Mesenchymal stem cell (in vitro differentiated cells and primary cell): Measurements from ENCODE around the gene HINT1.

ENCODE experiments used
- DNase-seq: peaks from one replicate; pipeline ENCODE4 v3.0.0-alpha.2; 2013
- H2AFZ ChIP-seq: one replicate; pipeline ENCODE4 v1.6.1; 2013; ENCODE audit warnings: low read depth, mild to moderate bottlenecking, control low read depth, inconsistent platforms, low read length, moderate library complexity
- H2AK5ac ChIP-seq: 2 replicates; pipeline ENCODE4 v1.6.1; 2013; ENCODE audit warnings: low read length, moderate library complexity, mild to moderate bottlenecking, inconsistent platforms; ENCODE audit not compliant: severe bottlenecking
- H2BK120ac ChIP-seq: one replicate; pipeline ENCODE4 v1.6.1; 2013; ENCODE audit warnings: low read depth, mild to moderate bottlenecking, inconsistent platforms, low read length, moderate library complexity
- H2BK12ac ChIP-seq, 2 experiments: one replicate each; pipeline ENCODE4 v1.6.1; 2013; ENCODE audit warnings: inconsistent platforms in 2 of 2, low read length in 2 of 2, mild to moderate bottlenecking in 2 of 2, moderate library complexity in 2 of 2, control low read depth in 1 of 2
- H2BK15ac ChIP-seq: one replicate; pipeline ENCODE4 v1.6.1; 2013; ENCODE audit warnings: mild to moderate bottlenecking, low read depth, inconsistent platforms; ENCODE audit not compliant: poor library complexity, severe bottlenecking
- H2BK5ac ChIP-seq: 2 replicates; pipeline ENCODE4 v1.6.1; 2013; ENCODE audit warnings: low read depth, mild to moderate bottlenecking, low read length, control low read depth, inconsistent platforms; ENCODE audit not compliant: poor library complexity, severe bottlenecking
- H3K14ac ChIP-seq, 2 experiments: one replicate each; pipeline ENCODE4 v1.6.1; 2013; ENCODE audit warnings: inconsistent platforms in 2 of 2, low read length in 2 of 2, control low read depth in 1 of 2, mild to moderate bottlenecking in 1 of 2, moderate library complexity in 1 of 2
- H3K18ac ChIP-seq, 2 experiments: one replicate each; pipeline ENCODE4 v1.6.1; 2013; ENCODE audit warnings: inconsistent platforms in 2 of 2, low read length in 2 of 2, control low read depth in 1 of 2, low read depth in 1 of 2, mild to moderate bottlenecking in 1 of 2
- H3K23ac ChIP-seq, 2 experiments: one replicate each; pipeline ENCODE4 v1.6.1; 2013; ENCODE audit warnings: inconsistent platforms in 2 of 2, low read length in 2 of 2, mild to moderate bottlenecking in 2 of 2, moderate library complexity in 2 of 2, control low read depth in 1 of 2
- H3K27ac ChIP-seq: 2 replicates; pipeline ENCODE4 v1.5.1; 2013; ENCODE audit warnings: mild to moderate bottlenecking, moderate library complexity, low read length, control low read depth, inconsistent platforms; ENCODE audit not compliant: poor library complexity, severe bottlenecking
- H3K27me3 ChIP-seq, 2 experiments: 2 replicates each; pipeline versions ENCODE4 v1.6.1 to v1.7.0; 2013; ENCODE audit warnings: low read length in 2 of 2, mild to moderate bottlenecking in 2 of 2, moderate library complexity in 2 of 2, control low read depth in 1 of 2, inconsistent platforms in 1 of 2; ENCODE audit not compliant: control insufficient read depth in 1 of 2, insufficient read depth in 1 of 2
- H3K36me3 ChIP-seq, 2 experiments: 2 replicates each; pipeline versions ENCODE4 v1.6.1 to v1.7.0; 2013; ENCODE audit warnings: low read length in 2 of 2, control low read depth in 1 of 2, inconsistent platforms in 1 of 2, low read depth in 1 of 2, mild to moderate bottlenecking in 1 of 2; ENCODE audit not compliant: insufficient read depth in 2 of 2, control insufficient read depth in 1 of 2
- H3K4ac ChIP-seq, 2 experiments: one replicate each; pipeline ENCODE4 v1.6.1; 2013; ENCODE audit warnings: inconsistent platforms in 2 of 2, low read length in 2 of 2, mild to moderate bottlenecking in 2 of 2, moderate library complexity in 2 of 2, control low read depth in 1 of 2, low read depth in 1 of 2
- H3K4me1 ChIP-seq: 2 replicates; pipeline ENCODE4 v1.6.1; 2013; ENCODE audit warnings: low read depth, low read length, control low read depth; ENCODE audit not compliant: control insufficient read depth, insufficient read depth
- H3K4me2 ChIP-seq: 2 replicates; pipeline ENCODE4 v1.6.1; 2013; ENCODE audit warnings: low read length, mild to moderate bottlenecking, inconsistent platforms; ENCODE audit not compliant: poor library complexity, severe bottlenecking
- H3K4me3 ChIP-seq, 2 experiments: 2 replicates each; pipeline versions ENCODE4 v1.5.1 to v1.7.0; 2013; ENCODE audit warnings: low read length in 2 of 2, mild to moderate bottlenecking in 2 of 2, control low read depth in 1 of 2, low read depth in 1 of 2; ENCODE audit not compliant: insufficient read depth in 1 of 2
- H3K79me1 ChIP-seq: replicated peaks from 2 replicates; pipeline ENCODE4 v1.6.1; 2013; ENCODE audit warnings: mild to moderate bottlenecking, control low read depth, low read length, inconsistent platforms; ENCODE audit not compliant: poor library complexity, severe bottlenecking
- H3K9ac ChIP-seq: 2 replicates; pipeline ENCODE4 v1.7.0; 2013; ENCODE audit warnings: mild to moderate bottlenecking, low read length, moderate library complexity
- H3K9me3 ChIP-seq: 2 replicates; pipeline ENCODE4 v1.7.0; 2013; ENCODE audit warnings: mild to moderate bottlenecking, low read length; ENCODE audit not compliant: control insufficient read depth
- H4K8ac ChIP-seq: one replicate; pipeline ENCODE4 v1.6.1; 2013; ENCODE audit warnings: inconsistent platforms, mild to moderate bottlenecking, low read length, moderate library complexity
- H4K91ac ChIP-seq: one replicate; pipeline ENCODE4 v1.6.1; 2013; ENCODE audit warnings: mild to moderate bottlenecking, low read length, inconsistent platforms
- WGBS: methylation state at CpG from one replicate; pipeline ENCODE4 v1.1.7; 2013; ENCODE audit warnings: mixed read lengths; 5-methylcytosine and 5-hydroxymethylcytosine counted together

The HINT1 gene

GRCh38 chr5:131148835-131149234 lies 16.2 kb downstream of the HINT1 start:
- Histone ChIP-seq H2BK120ac (no peak overlapping the region), H2BK15ac (no peak overlapping the region), H3K9me3 (no peaks in the 10 kb centered on the region), H2BK12ac (no peak overlapping the region), H3K14ac (no peak overlapping the region), H2AFZ (no peak overlapping the region), H3K23ac (no peak overlapping the region), H3K4me3 (no peak overlapping the region), H3K27ac (no peak overlapping the region), H3K9ac (no peak overlapping the region), H3K79me1 (no peaks in the 10 kb centered on the region), H2BK5ac (no peak overlapping the region), H3K18ac (no peak overlapping the region), H4K8ac (no peak overlapping the region), H2AK5ac (no peak overlapping the region), H3K4me2 (no peak overlapping the region), H3K4ac (no peak overlapping the region), H3K4me1 (no peaks in the 10 kb centered on the region), H3K36me3 (no peaks in the 10 kb centered on the region), H3K27me3 (no peaks in the 10 kb centered on the region), H4K91ac (no peak overlapping the region)
- DNase-seq, result no peak
- 64% methylated on average over 2 of the region's 2 CpGs for WGBS

- Histone ChIP-seq H2AK5ac (no peak overlapping the region), H3K4ac (no peak overlapping the region), H3K14ac (no peak overlapping the region), H4K8ac (no peak overlapping the region), H3K4me2 (no peak overlapping the region), H4K91ac (no peak overlapping the region), H3K23ac (no peak overlapping the region), H3K36me3 (no peaks in the 10 kb centered on the region), H3K18ac (no peak overlapping the region), H3K27me3 (no peaks in the 10 kb centered on the region), H2AFZ (no peak overlapping the region), H3K4me1 (no peaks in the 10 kb centered on the region), H2BK12ac (no peak overlapping the region), H3K4me3 (no peak overlapping the region), H3K27ac (no peak overlapping the region), H2BK120ac (no peak overlapping the region), H3K79me1 (no peaks in the 10 kb centered on the region), H2BK5ac (no peak overlapping the region), H3K9ac (no peak overlapping the region), H3K9me3 (no peaks in the 10 kb centered on the region), H2BK15ac (no peak overlapping the region)
- DNase-seq, result peak; percentile 42
These were observed 17.8 kb downstream of the HINT1 start for GRCh38 chr5:131147258-131147657.

DNA sequence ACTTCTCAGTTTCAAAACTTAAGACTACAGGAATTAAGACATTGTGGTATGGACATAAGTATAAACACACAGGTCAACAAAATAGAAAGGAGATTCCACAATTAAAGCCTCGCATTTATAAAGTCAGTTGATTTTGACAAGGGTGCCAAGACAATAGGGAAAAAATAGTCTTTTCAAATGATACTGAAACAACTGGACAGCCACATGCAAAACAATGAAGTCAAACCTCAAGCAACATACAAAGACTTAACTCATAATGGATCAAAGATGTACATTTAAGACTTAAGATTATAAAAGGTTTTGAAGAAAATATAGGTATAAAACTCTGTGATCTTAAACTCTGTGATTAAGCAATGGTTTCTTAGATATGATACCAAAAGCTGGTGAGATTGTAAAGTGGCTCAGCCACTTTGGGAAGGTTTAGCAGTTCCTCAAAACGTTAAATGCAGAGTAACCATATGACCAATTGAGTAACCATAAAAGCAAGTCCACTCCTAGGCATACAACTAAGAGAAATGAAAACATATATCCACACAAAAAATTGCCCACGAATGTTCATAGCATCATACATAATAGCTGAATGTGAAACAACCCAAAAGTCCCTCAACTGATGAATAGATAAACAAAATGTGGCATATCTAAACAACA lies 22.0 kb downstream of the HINT1 start:
- no peak overlapping the region for H3K27ac ChIP-seq
- DNase-seq, result no peak
- H3K27me3 ChIP-seq, result no peaks in the 10 kb centered on the region
- 50% methylated on average over 2 of the region's 3 CpGs for WGBS
- H2BK15ac ChIP-seq, result no peak overlapping the region
- no peak overlapping the region for H3K4ac ChIP-seq
- H2BK5ac ChIP-seq, result no peak overlapping the region
- no peak overlapping the region for H3K14ac ChIP-seq
- H3K23ac ChIP-seq, result no peak overlapping the region
- H2BK12ac ChIP-seq, result no peak overlapping the region
- H4K8ac ChIP-seq, result no peak overlapping the region
- no peaks in the 10 kb centered on the region for H3K4me1 ChIP-seq
- H3K18ac ChIP-seq, result no peak overlapping the region
- no peak overlapping the region for H2BK120ac ChIP-seq
- H3K79me1 ChIP-seq, result no peaks in the 10 kb centered on the region
- H3K36me3 ChIP-seq, result no peaks in the 10 kb centered on the region
- no peak overlapping the region for H2AK5ac ChIP-seq
- H3K4me2 ChIP-seq, result no peak overlapping the region
- no peak overlapping the region for H3K4me3 ChIP-seq
- H2AFZ ChIP-seq, result no peak overlapping the region
- H3K9me3 ChIP-seq, result no peaks in the 10 kb centered on the region
- no peak overlapping the region for H4K91ac ChIP-seq
- no peak overlapping the region for H3K9ac ChIP-seq

- Histone ChIP-seq H3K4me2 (no peak overlapping the region), H3K18ac (no peak overlapping the region), H2BK15ac (no peak overlapping the region), H2AFZ (no peak overlapping the region), H3K23ac (no peak overlapping the region), H3K14ac (no peak overlapping the region), H2AK5ac (no peak overlapping the region), H2BK120ac (no peak overlapping the region), H3K79me1 (no peaks in the 10 kb centered on the region), H3K4me1 (no peaks in the 10 kb centered on the region), H2BK5ac (no peak overlapping the region), H3K27ac (no peak overlapping the region), H3K9me3 (no peaks in the 10 kb centered on the region), H3K4me3 (no peak overlapping the region), H4K91ac (no peak overlapping the region), H2BK12ac (no peak overlapping the region), H3K9ac (no peak overlapping the region), H3K4ac (no peak overlapping the region), H3K36me3 (no peaks in the 10 kb centered on the region), H3K27me3 (no peaks in the 10 kb centered on the region), H4K8ac (no peak overlapping the region)
- WGBS, result 96% methylated on average over 2 of the region's 2 CpGs
- DNase-seq, result no peak
These were observed 25.7 kb downstream of the HINT1 start for GRCh38 chr5:131139321-131139720.
